H54 (cell line): ENCODE data around the gene CELA2B.
"Not testable (repeated sequence)": the region's sequence is repeated elsewhere in the genome, so short reads cannot be mapped to it uniquely, and the experiment has no call there.

Experiments
- DNase-seq: peaks from one replicate; pipeline ENCODE4 v3.0.0; 2011; ENCODE audit warnings: low spot score, mixed read lengths; ENCODE audit not compliant: insufficient read length
- FAIRE-seq: peaks from 3 replicates; lab custom pipeline; 2011; peaks lifted over from hg19 to GRCh38; lab: Jason Lieb, UNC
- POLR2A ChIP-seq: IDR thresholded peaks from 2 replicates; pipeline ENCODE4 v1.6.1; 2011; ENCODE audit warnings: low read depth, mild to moderate bottlenecking, low read length

Gene CELA2B

DNA sequence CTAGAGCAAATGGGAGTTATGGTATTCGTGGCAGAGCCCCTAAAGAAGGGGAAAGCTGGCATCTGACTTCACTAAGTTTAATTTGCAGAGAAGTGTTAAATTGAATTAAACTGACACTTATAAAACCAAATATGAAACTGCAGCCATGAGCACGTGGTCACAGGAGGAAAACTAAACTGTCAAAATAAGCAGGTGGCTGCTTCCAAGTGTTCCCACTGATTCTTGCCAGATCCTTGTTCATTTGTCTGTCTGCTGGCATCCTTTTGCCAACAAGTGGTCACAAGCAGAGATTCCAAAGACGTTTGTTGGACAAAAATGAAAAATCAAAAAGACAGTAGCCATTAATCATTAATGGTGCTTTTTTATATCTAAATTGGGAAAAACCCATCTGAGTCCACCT lies 6.5 kb upstream of the CELA2B start:
- FAIRE-seq (no peak), DNase-seq (no peak)
- no peak for TF ChIP-seq POLR2A

DNA sequence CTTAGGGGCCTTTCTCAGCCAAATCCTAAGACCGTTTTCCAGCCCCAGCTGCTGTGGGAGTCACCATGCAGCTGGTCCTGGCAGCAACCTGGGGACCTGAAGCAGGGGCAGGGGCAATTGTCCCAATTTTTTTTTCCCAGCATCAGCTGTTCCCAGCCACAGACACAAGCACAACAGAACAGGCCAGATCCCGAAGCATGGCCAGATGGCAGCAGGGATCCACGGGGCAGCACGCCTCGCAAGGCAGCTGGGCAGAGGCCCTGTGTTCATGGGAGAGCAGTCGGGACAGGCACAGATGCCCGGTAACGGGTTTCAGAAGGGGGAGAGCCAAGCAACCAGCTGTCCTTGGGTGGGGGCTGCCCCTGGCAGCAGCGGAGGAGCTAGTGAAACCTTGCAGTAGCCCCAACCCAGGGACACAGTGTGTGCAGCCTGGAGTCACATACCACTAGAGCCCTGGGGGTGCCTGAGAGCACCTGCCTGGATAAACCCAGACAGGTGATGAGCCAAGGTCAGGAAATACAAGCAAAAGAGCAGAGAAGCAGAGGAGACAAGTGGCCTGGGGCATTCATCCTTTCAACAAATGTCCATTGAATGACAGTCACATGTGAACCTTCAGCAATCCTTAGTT lies 6.0 kb upstream of the CELA2B start:
- DNase-seq, FAIRE-seq: not testable (repeated sequence)

DNA sequence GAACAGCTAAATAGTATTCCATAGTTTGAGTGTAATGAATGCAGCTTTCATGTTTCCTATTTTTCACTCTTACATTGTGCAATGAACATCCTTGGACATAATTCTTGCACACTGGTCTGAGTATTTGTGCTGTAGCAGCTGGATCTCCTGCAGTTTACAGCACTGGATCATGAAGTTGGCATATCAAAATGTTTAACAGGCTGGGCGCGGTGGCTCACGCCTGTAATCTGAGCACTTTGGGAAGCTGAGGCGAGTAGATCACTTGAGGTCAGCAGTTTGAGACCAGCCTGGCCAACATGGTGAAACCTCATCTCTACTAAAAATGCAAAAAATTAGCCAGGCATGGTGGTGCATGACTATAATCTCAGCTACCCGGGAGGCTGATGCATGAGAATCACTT lies 4.8 kb upstream of the CELA2B start:
- FAIRE-seq, DNase-seq: not testable (repeated sequence)

DNA sequence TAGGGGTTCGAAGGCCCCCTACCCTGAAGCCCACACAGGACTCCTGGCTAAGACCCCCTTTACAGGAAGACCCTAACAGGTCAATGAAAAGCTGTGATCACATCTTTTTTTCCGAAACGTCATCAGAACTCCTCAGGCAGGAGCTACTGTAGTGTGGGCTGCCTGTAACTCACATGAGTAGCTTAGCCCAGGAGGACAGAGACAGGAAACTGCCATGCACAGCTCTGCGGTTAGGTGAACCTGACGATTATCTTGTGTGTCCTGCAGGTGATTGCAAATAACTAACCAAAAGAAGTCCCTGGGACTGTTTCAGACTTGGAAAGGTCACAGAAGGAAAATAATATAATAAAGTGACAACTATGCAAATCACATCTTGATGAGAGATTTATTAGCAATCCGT lies 4.2 kb upstream of the CELA2B start:
- not testable (repeated sequence) for FAIRE-seq, DNase-seq

DNA sequence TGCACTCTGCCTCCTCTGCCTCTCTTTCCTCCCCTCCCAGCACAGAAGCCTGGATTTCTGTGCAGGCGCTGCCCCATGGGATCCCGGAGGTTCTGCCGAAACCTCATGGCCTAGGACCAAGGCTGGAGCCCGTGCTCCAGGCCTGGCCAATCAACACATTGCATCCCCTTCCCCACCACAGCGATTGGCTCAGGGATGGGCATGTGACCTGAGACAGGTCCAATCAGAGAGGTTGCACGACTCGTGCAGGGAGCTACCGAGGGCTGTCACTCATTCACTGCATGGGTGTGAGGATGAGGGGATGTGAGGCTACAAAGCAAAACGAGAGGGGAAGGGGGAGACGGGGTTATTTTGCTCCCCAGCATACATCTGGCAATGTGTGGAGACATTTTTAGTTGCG lies 3.3 kb upstream of the CELA2B start:
- TF ChIP-seq POLR2A = no peak
- DNase-seq (no peak), FAIRE-seq (no peak)

DNA sequence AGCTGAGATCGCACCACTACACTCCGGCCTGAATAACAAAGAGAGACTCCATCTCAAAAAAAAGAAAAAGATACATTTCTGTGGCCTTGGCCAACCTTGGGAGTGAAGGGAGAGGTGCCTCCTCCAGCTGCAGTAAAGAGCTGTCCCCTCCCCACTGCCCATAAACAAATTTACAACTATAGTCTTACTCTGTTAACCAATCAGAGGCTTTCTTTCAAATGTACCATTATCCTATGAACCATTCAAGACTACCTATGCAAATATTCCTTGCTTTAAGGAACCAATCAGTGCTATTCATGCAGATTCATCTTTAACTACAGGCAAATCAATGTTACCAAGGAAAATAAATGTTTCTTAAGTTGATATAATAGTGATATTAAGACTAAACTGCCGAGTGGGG lies 1.0 kb downstream of the CELA2B start:
- no peak for TF ChIP-seq POLR2A
- FAIRE-seq (no peak), DNase-seq (no peak)

DNA sequence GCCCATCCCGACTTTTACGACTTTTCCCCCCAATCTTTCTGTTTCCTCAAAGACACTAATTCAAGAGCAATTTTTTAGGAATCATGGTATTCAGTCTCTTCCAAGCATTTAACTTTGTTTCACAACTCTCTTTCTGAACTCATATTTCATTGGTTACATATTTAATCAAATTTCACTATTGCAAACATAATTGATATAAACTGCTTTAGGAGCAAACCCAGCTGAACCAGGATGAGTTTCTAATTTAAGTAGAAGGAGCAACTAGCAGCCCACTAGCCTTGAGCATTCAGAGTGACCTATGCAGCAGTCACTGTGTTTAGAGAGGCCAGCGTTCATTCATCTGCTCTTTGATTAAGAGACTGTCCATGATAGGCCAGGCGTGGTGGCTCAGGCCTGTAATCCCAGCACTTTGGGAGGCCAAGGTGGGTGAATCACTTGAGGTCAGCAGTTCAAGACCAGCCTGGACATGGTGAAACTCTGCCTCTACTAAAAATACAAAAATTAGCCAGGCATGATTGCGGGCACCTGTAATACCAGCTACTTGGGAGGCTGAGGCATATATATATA lies 1.8 kb downstream of the CELA2B start:
- no peak for TF ChIP-seq POLR2A
- FAIRE-seq (no peak), DNase-seq (no peak)

DNA sequence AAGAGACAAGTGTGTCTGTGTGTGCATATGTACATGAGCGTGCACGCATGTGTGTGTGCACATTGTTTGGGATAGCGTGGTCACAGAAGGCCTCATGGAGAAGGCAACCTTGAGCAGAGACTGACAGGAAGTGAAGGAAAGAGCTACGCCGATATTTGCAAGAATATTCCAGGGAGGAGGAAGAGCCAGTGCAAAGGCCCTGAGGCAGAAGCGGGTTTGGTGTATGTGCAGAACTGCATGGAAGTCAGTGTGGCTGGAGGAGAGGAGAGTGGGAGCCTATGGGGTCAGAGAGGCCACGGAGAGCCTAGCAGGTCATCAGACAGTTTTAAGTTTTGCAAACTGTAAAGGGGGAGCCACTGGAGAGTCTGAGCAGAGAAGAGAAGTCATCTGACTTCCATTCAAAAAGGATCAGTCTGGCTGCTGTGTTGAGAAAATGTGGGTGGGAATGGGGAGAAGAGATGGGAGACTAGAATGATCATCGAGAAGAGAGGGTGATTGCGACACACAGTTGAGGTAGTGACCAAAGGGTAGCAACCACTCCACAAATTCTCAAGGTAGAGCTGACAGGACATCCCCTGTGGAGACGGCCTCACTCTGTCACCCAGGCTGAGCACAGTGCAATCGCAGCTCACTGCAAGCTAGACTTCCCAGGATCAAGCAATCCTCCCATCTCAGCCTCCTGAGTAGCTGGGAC lies 3.9 kb downstream of the CELA2B start:
- DNase-seq (no peak), FAIRE-seq (no peak)
- no peak for TF ChIP-seq POLR2A

DNA sequence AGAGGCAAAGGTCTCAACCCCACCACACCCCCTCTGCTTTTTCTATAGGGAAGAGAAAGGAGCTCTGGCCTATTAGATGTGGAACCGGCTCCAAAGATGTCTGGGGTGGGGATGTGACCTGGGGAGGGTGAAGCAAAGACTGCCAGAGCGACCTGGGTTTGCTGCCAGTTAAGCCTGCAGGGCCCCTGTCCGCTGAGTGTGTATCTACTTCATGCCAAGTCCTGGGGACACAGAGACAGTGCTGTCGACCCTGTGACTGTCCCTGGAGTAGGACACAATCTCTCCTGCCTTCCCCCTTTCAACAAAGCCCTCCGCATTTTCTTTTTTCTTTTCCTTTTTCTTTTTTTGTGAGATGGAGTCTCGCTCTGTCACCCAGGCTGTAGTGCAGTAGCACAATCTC lies 6.6 kb downstream of the CELA2B start:
- not testable (repeated sequence) for FAIRE-seq, DNase-seq

DNA sequence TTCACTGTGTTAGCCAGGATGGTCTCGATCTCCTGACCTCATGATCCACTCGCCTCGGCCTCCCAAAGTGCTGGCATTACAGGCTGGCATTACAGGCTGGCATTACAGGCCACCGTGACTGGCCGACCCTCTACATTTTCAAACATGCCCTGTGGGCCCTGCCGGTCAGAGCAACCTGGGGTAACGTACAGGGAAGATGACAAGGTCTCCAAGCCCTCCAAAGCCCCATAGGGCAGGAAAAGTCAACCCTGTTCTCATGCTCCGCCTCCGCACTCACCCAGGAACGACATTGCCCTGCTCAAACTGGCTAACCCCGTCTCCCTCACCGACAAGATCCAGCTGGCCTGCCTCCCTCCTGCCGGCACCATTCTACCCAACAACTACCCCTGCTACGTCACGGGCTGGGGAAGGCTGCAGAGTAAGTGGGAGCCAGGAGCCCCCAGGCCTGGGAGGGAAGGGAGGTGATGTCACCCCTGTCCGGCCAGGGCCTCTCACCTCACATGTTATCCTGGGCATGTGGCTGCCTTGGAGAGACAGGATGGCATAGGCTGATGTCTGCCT lies 7.2 kb downstream of the CELA2B start:
- not testable (repeated sequence) for DNase-seq, FAIRE-seq

DNA sequence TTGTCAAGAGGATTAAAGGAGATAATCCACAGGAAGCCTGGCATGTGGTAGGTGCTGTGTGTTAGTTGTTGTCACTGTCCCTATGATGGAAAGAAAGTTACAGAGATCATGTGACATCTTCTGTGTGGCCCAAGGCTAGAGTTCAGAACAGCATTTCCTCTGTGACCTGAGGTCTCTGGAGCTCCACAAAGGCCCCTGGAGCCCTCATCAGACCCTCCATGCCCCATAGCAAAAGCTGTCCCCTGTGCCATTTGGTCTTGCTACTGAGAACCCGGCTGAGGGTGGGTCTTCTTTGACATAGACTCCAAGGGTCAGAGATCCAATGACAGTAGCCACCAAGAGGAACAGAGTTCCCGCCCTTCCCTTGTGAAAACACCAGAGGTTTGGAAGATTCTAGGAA lies 8.1 kb downstream of the CELA2B start:
- FAIRE-seq (no peak), DNase-seq (no peak)
- no peak for TF ChIP-seq POLR2A

DNA sequence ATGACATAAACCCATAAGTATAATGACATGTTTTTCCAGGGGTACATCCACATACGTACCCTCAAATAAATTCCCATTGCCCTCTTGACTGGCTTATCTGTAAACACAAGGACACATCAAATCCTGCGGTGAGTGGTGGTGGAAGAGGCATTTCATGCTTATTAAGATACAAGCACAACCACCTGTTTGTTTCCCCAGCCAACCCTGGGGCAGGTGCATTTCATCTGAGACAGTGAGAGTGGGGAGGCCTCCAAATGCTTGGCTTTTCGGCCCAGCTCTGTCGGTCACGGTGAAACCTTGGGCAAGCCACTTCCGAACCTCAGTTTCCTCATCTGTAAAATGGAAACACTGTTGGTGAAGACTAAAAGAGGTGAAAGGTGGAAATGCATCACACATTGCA lies 8.5 kb downstream of the CELA2B start:
- not testable (repeated sequence) for FAIRE-seq, DNase-seq

DNA sequence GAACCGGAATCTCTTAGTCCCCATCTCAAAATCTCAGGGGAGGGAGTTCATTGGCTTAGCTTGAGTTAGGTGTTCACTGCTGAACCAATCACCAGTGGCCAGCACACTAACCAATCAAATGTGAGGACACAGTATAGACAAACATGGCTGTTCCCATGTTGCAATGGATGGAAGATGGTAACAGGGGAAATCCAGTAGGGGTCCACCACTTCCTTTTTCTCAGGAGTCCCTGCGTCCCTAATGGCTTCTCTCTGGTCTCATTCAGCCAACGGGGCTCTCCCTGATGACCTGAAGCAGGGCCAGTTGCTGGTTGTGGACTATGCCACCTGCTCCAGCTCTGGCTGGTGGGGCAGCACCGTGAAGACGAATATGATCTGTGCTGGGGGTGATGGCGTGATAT lies 9.7 kb downstream of the CELA2B start:
- TF ChIP-seq POLR2A = no peak
- no peak for FAIRE-seq
- no peak for DNase-seq

DNA sequence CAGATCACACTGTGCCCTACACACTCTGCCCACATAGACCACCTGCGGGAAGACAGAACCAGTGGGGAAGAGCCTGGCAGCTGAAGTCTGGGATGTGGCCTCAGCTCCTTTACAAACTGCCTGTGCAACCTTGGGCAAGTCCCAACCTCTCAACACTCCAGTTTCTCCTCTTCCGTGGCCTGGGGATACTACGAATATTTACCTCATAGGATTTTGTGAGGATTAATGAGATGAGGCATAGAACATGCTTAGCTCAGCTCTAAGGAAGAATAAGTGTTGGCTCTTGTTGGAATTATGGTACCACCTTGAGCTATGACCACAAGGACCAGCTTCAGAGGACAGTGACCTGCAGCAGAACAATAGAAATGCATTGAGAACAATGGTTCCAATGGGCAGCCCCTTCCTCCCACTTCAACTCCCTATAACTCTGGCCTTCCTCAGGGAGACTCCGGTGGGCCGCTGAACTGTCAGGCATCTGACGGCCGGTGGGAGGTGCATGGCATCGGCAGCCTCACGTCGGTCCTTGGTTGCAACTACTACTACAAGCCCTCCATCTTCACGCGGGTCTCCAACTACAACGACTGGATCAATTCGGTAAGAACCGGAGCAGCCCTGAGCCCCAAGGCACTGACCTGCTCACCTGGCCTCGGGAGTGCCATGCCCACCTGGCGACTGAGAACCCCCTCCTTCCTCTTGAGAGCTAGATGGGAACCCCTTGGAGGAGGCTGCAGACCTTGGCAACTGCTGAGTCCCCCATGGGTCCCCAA lies 11.1 kb downstream of the CELA2B start:
- FAIRE-seq, DNase-seq: not testable (repeated sequence)
